ENCODE data around the gene GFI1. TPM values are rescaled to one million over a fixed set of nuclear protein-coding genes. Genes with fewer than 3 reads are reported as not detected.

GFI1 gene
- total and polyA plus RNA-seq, 2 of the 13 experiments (the other 11 are each of a cell fraction or from before 2014, with no cell fraction given) = 10.3 to 10.5 TPM

- peak; percentile 77; the same call in 1 of the 2 replicates for TF ChIP-seq FOXO4 (CRISPR knock-in tag; conservative IDR thresholded peaks at IDR 0.05)
- TF ChIP-seq ZXDC (CRISPR knock-in tag; IDR thresholded peaks at IDR 0.05) = no peak
- peak; percentile 44; the same call in 1 of the 2 replicates for TF ChIP-seq KDM5B (CRISPR knock-in tag; IDR thresholded peaks at IDR 0.05; ENCODE audit: borderline replicate concordance)
- 0 out of 2 replicates have a peak, but pooled peaks have one; percentile 46 for TF ChIP-seq ZNF567 (CRISPR knock-in tag; IDR thresholded peaks at IDR 0.05; ENCODE audit: borderline replicate concordance)
- TF ChIP-seq KLF16 (CRISPR knock-in tag; IDR thresholded peaks at IDR 0.05) = peak in 1 of 2 experiments; percentile 30; a peak in 1 of 4 replicates
- TF ChIP-seq PREB (CRISPR knock-in tag; IDR thresholded peaks at IDR 0.05) = no peak
- no peak for TF ChIP-seq ZNF720 (CRISPR knock-in tag; IDR thresholded peaks at IDR 0.05)
- TF ChIP-seq, protein P1, sequence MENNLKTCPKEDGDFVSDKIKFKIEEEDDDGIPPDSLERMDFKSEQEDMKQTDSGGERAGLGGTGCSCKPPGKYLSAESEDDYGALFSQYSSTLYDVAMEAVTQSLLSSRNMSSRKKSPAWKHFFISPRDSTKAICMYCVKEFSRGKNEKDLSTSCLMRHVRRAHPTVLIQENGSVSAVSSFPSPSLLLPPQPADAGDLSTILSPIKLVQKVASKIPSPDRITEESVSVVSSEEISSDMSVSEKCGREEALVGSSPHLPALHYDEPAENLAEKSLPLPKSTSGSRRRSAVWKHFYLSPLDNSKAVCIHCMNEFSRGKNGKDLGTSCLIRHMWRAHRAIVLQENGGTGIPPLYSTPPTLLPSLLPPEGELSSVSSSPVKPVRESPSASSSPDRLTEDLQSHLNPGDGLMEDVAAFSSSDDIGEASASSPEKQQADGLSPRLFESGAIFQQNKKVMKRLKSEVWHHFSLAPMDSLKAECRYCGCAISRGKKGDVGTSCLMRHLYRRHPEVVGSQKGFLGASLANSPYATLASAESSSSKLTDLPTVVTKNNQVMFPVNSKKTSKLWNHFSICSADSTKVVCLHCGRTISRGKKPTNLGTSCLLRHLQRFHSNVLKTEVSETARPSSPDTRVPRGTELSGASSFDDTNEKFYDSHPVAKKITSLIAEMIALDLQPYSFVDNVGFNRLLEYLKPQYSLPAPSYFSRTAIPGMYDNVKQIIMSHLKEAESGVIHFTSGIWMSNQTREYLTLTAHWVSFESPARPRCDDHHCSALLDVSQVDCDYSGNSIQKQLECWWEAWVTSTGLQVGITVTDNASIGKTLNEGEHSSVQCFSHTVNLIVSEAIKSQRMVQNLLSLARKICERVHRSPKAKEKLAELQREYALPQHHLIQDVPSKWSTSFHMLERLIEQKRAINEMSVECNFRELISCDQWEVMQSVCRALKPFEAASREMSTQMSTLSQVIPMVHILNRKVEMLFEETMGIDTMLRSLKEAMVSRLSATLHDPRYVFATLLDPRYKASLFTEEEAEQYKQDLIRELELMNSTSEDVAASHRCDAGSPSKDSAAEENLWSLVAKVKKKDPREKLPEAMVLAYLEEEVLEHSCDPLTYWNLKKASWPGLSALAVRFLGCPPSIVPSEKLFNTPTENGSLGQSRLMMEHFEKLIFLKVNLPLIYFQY (CRISPR knock-in tag; IDR thresholded peaks at IDR 0.05; ENCODE audit: borderline replicate concordance) = 0 out of 2 replicates have a peak, but pooled peaks have one; percentile 10
- TF ChIP-seq, protein P2, sequence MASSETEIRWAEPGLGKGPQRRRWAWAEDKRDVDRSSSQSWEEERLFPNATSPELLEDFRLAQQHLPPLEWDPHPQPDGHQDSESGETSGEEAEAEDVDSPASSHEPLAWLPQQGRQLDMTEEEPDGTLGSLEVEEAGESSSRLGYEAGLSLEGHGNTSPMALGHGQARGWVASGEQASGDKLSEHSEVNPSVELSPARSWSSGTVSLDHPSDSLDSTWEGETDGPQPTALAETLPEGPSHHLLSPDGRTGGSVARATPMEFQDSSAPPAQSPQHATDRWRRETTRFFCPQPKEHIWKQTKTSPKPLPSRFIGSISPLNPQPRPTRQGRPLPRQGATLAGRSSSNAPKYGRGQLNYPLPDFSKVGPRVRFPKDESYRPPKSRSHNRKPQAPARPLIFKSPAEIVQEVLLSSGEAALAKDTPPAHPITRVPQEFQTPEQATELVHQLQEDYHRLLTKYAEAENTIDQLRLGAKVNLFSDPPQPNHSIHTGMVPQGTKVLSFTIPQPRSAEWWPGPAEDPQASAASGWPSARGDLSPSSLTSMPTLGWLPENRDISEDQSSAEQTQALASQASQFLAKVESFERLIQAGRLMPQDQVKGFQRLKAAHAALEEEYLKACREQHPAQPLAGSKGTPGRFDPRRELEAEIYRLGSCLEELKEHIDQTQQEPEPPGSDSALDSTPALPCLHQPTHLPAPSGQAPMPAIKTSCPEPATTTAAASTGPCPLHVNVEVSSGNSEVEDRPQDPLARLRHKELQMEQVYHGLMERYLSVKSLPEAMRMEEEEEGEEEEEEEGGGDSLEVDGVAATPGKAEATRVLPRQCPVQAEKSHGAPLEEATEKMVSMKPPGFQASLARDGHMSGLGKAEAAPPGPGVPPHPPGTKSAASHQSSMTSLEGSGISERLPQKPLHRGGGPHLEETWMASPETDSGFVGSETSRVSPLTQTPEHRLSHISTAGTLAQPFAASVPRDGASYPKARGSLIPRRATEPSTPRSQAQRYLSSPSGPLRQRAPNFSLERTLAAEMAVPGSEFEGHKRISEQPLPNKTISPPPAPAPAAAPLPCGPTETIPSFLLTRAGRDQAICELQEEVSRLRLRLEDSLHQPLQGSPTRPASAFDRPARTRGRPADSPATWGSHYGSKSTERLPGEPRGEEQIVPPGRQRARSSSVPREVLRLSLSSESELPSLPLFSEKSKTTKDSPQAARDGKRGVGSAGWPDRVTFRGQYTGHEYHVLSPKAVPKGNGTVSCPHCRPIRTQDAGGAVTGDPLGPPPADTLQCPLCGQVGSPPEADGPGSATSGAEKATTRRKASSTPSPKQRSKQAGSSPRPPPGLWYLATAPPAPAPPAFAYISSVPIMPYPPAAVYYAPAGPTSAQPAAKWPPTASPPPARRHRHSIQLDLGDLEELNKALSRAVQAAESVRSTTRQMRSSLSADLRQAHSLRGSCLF (CRISPR knock-in tag; IDR thresholded peaks at IDR 0.05; ENCODE audit: borderline replicate concordance) = no peak
- no peak for TF ChIP-seq NFRKB (IDR thresholded peaks at IDR 0.05)
- TF ChIP-seq KMT2B (CRISPR knock-in tag; IDR thresholded peaks at IDR 0.05) = peak; percentile 56; the same call in 1 of the 2 replicates
- TF ChIP-seq NFE2 (CRISPR knock-in tag; IDR thresholded peaks at IDR 0.05) = no peak
- TF ChIP-seq ZNF20 (CRISPR knock-in tag; IDR thresholded peaks at IDR 0.05) = peak; percentile 85; the same call in 1 of the 2 replicates
Observed at GRCh38 chr1:92485381-92486250, 1.1 kb downstream of the GFI1 start (continued).

Measured in HepG2 (cell line).